Loucy (cell line): Measurements from ENCODE around the gene DNA2.
"Not testable (repeated sequence)": the region's sequence is repeated elsewhere in the genome, so short reads cannot be mapped to it uniquely, and the experiment has no call there.

Experiments used
- H2AFZ ChIP-seq: fragments of 200-600 bp; sonication (generic); 2 replicates; pipeline ENCODE4 v1.6.0; 2016; ENCODE audit warnings: antibody characterized with exemption, mild to moderate bottlenecking, low read length, moderate library complexity
- H3F3A ChIP-seq: fragments of 200-600 bp; 2 replicates; pipeline ENCODE4 v1.6.0; 2016; ENCODE audit warnings: antibody characterized with exemption, low read depth, mild to moderate bottlenecking
- H3K27me3 ChIP-seq: fragments of 200-600 bp; sonication (generic); 2 replicates; pipeline ENCODE4 v1.6.1; 2014; ENCODE audit warnings: low read length, mild to moderate bottlenecking; ENCODE audit not compliant: insufficient read depth, poor library complexity, severe bottlenecking
- H3K36me3 ChIP-seq: fragments of 200-600 bp; sonication (generic); 2 replicates; pipeline ENCODE4 v1.6.1; 2016; ENCODE audit warnings: low read length; ENCODE audit not compliant: insufficient read depth
- H3K4me1 ChIP-seq: fragments of 200-600 bp; sonication (generic); 2 replicates; pipeline ENCODE4 v1.5.1; 2014; ENCODE audit warnings: low read length, mild to moderate bottlenecking; ENCODE audit not compliant: insufficient read depth, poor library complexity, severe bottlenecking
- H3K4me2 ChIP-seq: fragments of 200-600 bp; sonication (generic); 2 replicates; pipeline ENCODE4 v1.6.0; 2014; ENCODE audit warnings: antibody characterized with exemption, low read length, low read depth, mild to moderate bottlenecking; ENCODE audit not compliant: poor library complexity, severe bottlenecking
- H3K4me3 ChIP-seq: fragments of 200-600 bp; sonication (generic); 2 replicates; pipeline ENCODE4 v1.5.1; 2014; ENCODE audit warnings: low read length, mild to moderate bottlenecking, mixed read lengths; ENCODE audit not compliant: poor library complexity, severe bottlenecking
- H3K79me2 ChIP-seq: fragments of 200-600 bp; sonication (generic); 2 replicates; pipeline ENCODE4 v1.6.1; 2014; ENCODE audit warnings: low read length; ENCODE audit not compliant: insufficient read depth
- H3K9ac ChIP-seq: fragments of 200-600 bp; sonication (generic); 2 replicates; pipeline ENCODE4 v1.6.0; 2014; ENCODE audit warnings: mild to moderate bottlenecking, low read depth, low read length, moderate library complexity; ENCODE audit not compliant: poor library complexity, severe bottlenecking
- H3K9me2 ChIP-seq: fragments of 200-600 bp; sonication (generic); replicated peaks from 2 replicates; pipeline ENCODE4 v1.6.1; 2016; ENCODE audit warnings: low read depth, low read length, mixed read lengths
- H3K9me3 ChIP-seq: fragments of 200-600 bp; sonication (generic); 2 replicates; pipeline ENCODE4 v1.6.1; 2014; ENCODE audit warnings: mild to moderate bottlenecking, antibody characterized with exemption, low read length, low read depth; ENCODE audit not compliant: insufficient read depth
- H4K20me1 ChIP-seq: fragments of 200-600 bp; sonication (generic); 2 replicates; pipeline ENCODE4 v1.6.0; 2014; ENCODE audit warnings: antibody characterized with exemption, low read length, mild to moderate bottlenecking; ENCODE audit not compliant: insufficient read depth, poor library complexity, severe bottlenecking
- CTCF ChIP-seq: fragments of 200-600 bp; sonication (generic); conservative IDR thresholded peaks from 2 replicates; pipeline ENCODE4 v1.5.1; 2014; ENCODE audit warnings: mild to moderate bottlenecking, antibody characterized with exemption, low read length
- EZH2phosphoT487 ChIP-seq: fragments of 200-600 bp; IDR thresholded peaks from 2 replicates; pipeline ENCODE4 v1.6.1; 2018; ENCODE audit warnings: antibody characterized with exemption, mild to moderate bottlenecking, moderate library complexity, borderline replicate concordance

The DNA2 gene

DNA sequence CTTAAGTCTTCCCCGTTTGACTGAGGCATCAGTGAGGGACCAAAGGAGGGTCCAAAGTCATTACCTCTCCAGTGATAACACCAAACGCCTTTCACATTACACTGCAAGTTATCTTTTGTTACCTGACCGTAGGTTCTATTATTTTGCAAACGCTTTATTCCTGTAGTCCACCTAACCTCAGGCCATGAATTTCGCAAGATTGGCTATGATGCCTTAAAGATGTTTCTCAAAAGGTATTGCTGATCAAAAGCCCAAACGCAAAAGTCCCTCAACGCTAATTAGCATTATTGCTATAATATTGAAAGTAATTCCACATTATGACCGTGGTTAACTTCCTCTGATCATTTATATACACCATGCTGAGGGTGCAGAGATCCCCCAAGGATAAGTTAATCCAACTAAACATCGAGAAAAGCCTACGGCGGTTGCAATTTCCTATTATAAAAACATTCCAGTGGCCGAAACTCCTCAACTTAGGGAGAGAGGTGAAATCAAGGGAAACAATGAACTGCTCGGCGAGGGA, 649 bp downstream of the DNA2 start:
- Histone ChIP-seq H3K9ac (peak overlapping the region; percentile 98), H3K27me3 (no peaks in the 10 kb centered on the region), H3F3A (0 out of 2 replicates have a peak, but pooled peaks cover 3% of the 10 kb centered on the region), H3K4me1 (peaks cover 17% of the 10 kb centered on the region), H3K79me2 (peaks cover 55% of the 10 kb centered on the region), H3K36me3 (peaks cover 14% of the 10 kb centered on the region; the same call in 1 of the 2 replicates), H3K4me2 (peak overlapping the region; percentile 84), H3K9me2 (no peaks in the 10 kb centered on the region), H3K9me3 (no peaks in the 10 kb centered on the region), H2AFZ (peak overlapping the region; percentile 98), H3K4me3 (peak overlapping the region; percentile 95), H4K20me1 (peaks cover 30% of the 10 kb centered on the region)
- no peak for TF ChIP-seq CTCF
- TF ChIP-seq EZH2phosphoT487: no peak

GRCh38 chr10:68470300-68470699, 1.5 kb downstream of the DNA2 start:
- TF ChIP-seq CTCF: no peak
- no peak for TF ChIP-seq EZH2phosphoT487
- Histone ChIP-seq H3K4me3 (peak overlapping the region; percentile 95), H3K4me1 (peaks cover 17% of the 10 kb centered on the region), H3K9ac (peak overlapping the region; percentile 98), H3K36me3 (peaks cover 20% of the 10 kb centered on the region; the same call in 1 of the 2 replicates), H4K20me1 (peaks cover 30% of the 10 kb centered on the region), H2AFZ (no peak overlapping the region), H3F3A (peaks cover 3% of the 10 kb centered on the region; the same call in 1 of the 2 replicates), H3K4me2 (peak overlapping the region; percentile 84), H3K9me2 (no peaks in the 10 kb centered on the region), H3K9me3 (no peaks in the 10 kb centered on the region), H3K79me2 (peaks cover 57% of the 10 kb centered on the region), H3K27me3 (no peaks in the 10 kb centered on the region)

GRCh38 chr10:68469838-68470237, 1.9 kb downstream of the DNA2 start:
- peak overlapping the region; percentile 98 for H3K9ac ChIP-seq
- no peak for TF ChIP-seq CTCF
- no peaks in the 10 kb centered on the region for H3K9me3 ChIP-seq
- no peak overlapping the region for H2AFZ ChIP-seq
- peaks cover 59% of the 10 kb centered on the region for H3K79me2 ChIP-seq
- peaks cover 17% of the 10 kb centered on the region for H3K4me1 ChIP-seq
- peak overlapping the region; percentile 95 for H3K4me3 ChIP-seq
- H4K20me1 ChIP-seq: peaks cover 30% of the 10 kb centered on the region
- H3F3A ChIP-seq: peaks cover 3% of the 10 kb centered on the region; the same call in 1 of the 2 replicates
- H3K4me2 ChIP-seq: peak overlapping the region; percentile 84
- no peaks in the 10 kb centered on the region for H3K27me3 ChIP-seq
- peaks cover 23% of the 10 kb centered on the region; the same call in 1 of the 2 replicates for H3K36me3 ChIP-seq
- no peaks in the 10 kb centered on the region for H3K9me2 ChIP-seq

DNA sequence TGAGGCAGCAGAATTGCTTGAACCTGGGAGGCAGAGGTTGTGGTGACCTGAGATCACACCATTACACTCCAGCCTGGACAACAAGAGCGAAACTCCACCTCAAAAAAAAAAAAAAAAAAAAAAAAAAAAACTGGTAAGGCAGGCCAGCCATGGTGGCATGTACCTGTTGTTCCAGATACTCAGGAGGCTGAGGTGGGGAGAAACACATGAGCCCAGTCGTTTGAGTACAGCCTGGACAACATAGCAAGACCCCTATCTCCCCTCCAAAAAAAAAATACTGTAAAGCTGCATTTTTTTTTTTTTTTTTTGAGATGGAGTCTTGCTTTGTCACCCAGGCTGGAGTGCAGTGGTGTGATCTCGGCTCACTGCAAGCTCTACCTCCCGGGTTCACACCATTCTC, 7.0 kb downstream of the DNA2 start:
- Histone ChIP-seq H3K79me2 (peaks cover 63% of the 10 kb centered on the region), H3K36me3 (peaks cover 57% of the 10 kb centered on the region; the same call in 1 of the 2 replicates)

More for the DNA sequence above, 7.0 kb downstream of the DNA2 start:
- H3K9me3 ChIP-seq, H3K9me2 ChIP-seq, H2AFZ ChIP-seq, H3F3A ChIP-seq, H3K4me3 ChIP-seq, H3K4me1 ChIP-seq, H3K4me2 ChIP-seq, H3K9ac ChIP-seq, H3K27me3 ChIP-seq: not testable (repeated sequence)
- peaks cover 15% of the 10 kb centered on the region for H4K20me1 ChIP-seq
